ENCODE measurements around the gene LAGE3. TPM values are rescaled to one million over a fixed set of nuclear protein-coding genes. Genes with fewer than 3 reads are reported as not detected.

LAGE3 gene
- total RNA-seq, 1 experiment from 2014 or later = 175 TPM

GRCh38 chrX:154459832-154460231, 19.2 kb downstream of the LAGE3 start:
- no peaks in the 10 kb centered on the region for H3K27me3 ChIP-seq (ENCODE audit: control insufficient read depth, insufficient read depth, low read length)
- H3K9me3 ChIP-seq (ENCODE audit: control insufficient read depth, insufficient read depth, low read depth, low read length) = no peaks in the 10 kb centered on the region
- ATAC-seq (no peak), DNase-seq (ENCODE audit: low read depth, low spot score) (no peak)
- ChIA-PET CTCF (interaction anchor here (0.6 to 0.9 kb wide), 3 partner anchors 18 to 48 kb away, joined by 3 to 6 read pairs (median 4); no protein-coding TSS in a partner anchor), POLR2A (no interaction called here)
- in situ Hi-C loops (cut with HindIII; ENCODE audit: low pct_unique_long_range_greater_than_20kb, low sequenced_read_pairs) (no loop called here), intact Hi-C loops (cut with micrococcal nuclease; ENCODE audit: unreplicated experiment) (no loop called here)
- TF ChIP-seq POLR2AphosphoS5 (IDR thresholded peaks at IDR 0.05; ENCODE audit: low read depth, low read length) = no peak
- no peak for TF ChIP-seq REST (IDR thresholded peaks at IDR 0.05; ENCODE audit: insufficient read depth in 1 of 2, low read depth in 2 of 2, low read length in 1 of 2)
- no peak for TF ChIP-seq TCF7L2 (IDR thresholded peaks at IDR 0.05; ENCODE audit: low read depth, low read length)
- no peak for TF ChIP-seq SIN3A (IDR thresholded peaks at IDR 0.05; ENCODE audit: borderline replicate concordance, insufficient read depth, low read depth, low read length)
- TF ChIP-seq CTCF (IDR thresholded peaks at IDR 0.05) = no peak
- H3K4me1 ChIP-seq (ENCODE audit: control insufficient read depth, insufficient read depth, low read length) = peaks cover 5% of the 10 kb centered on the region
- peak overlapping the region; percentile 78 to 89 for H3K4me3 ChIP-seq (ENCODE audit: low read depth in 2 of 2, low read length in 2 of 2)
- BruUV-seq (replicated peaks) = no TSS peak
- 0 out of 2 replicates have a peak overlapping the region, but pooled peaks have one; percentile 23 for H3K27ac ChIP-seq (ENCODE audit: low read length)
- no peaks in the 10 kb centered on the region for H3K36me3 ChIP-seq (ENCODE audit: control insufficient read depth, insufficient read depth, low read length)

- POLR2A ChIA-PET = no interaction called here
- H3K27ac ChIP-seq (ENCODE audit: low read length) = peak overlapping the region; percentile 85
- peaks cover 5% of the 10 kb centered on the region for H3K4me1 ChIP-seq (ENCODE audit: control insufficient read depth, insufficient read depth, low read length)
- BruUV-seq (replicated peaks) = no TSS peak
- no peaks in the 10 kb centered on the region for H3K36me3 ChIP-seq (ENCODE audit: control insufficient read depth, insufficient read depth, low read length)
- DNase-seq (ENCODE audit: low read depth, low spot score) (no peak), ATAC-seq (peak; percentile 77)
- in situ Hi-C loops (cut with HindIII; ENCODE audit: low pct_unique_long_range_greater_than_20kb, low sequenced_read_pairs) (no loop called here), intact Hi-C loops (cut with micrococcal nuclease; ENCODE audit: unreplicated experiment) (no loop called here)
- CTCF ChIA-PET = interaction anchor here (0.6 to 0.9 kb wide), 2 partner anchors 18 to 35 kb away, joined by 3 to 6 read pairs; no protein-coding TSS in a partner anchor
- no peaks in the 10 kb centered on the region for H3K27me3 ChIP-seq (ENCODE audit: control insufficient read depth, insufficient read depth, low read length)
- H3K9me3 ChIP-seq (ENCODE audit: control insufficient read depth, insufficient read depth, low read depth, low read length) = no peaks in the 10 kb centered on the region
- peak overlapping the region; percentile 78 to 89 for H3K4me3 ChIP-seq (ENCODE audit: low read depth in 2 of 2, low read length in 2 of 2)
- no peak for TF ChIP-seq CTCF (IDR thresholded peaks at IDR 0.05)
- no peak for TF ChIP-seq POLR2AphosphoS5 (IDR thresholded peaks at IDR 0.05; ENCODE audit: low read depth, low read length)
- TF ChIP-seq SIN3A (IDR thresholded peaks at IDR 0.05; ENCODE audit: borderline replicate concordance, insufficient read depth, low read depth, low read length) = no peak
- no peak for TF ChIP-seq REST (IDR thresholded peaks at IDR 0.05; ENCODE audit: insufficient read depth in 1 of 2, low read depth in 2 of 2, low read length in 1 of 2)
- no peak for TF ChIP-seq TCF7L2 (IDR thresholded peaks at IDR 0.05; ENCODE audit: low read depth, low read length)
Observed at GRCh38 chrX:154458954-154459778, 19.9 kb downstream of the LAGE3 start.
